SK-N-MC (cell line): ENCODE measurements around the gene IWS1.

Experiments
- DNase-seq: peaks from one replicate; pipeline ENCODE4 v3.0.0-alpha.2; 2011; ENCODE audit warnings: low read depth, low spot score
- H3K27ac ChIP-seq: fragments of 200-600 bp; sonication (generic); 2 replicates; pipeline ENCODE4 v1.5.1; 2016; ENCODE audit warnings: mixed run types
- H3K36me3 ChIP-seq: fragments of 200-600 bp; sonication (generic); 2 replicates; pipeline ENCODE4 v1.6.1; 2017; ENCODE audit warnings: antibody characterized with exemption, low read length, mixed read lengths; ENCODE audit not compliant: insufficient read depth
- H3K4me3 ChIP-seq: fragments of 200-600 bp; sonication (generic); 2 replicates; pipeline ENCODE4 v1.5.1; 2016
- H3K9ac ChIP-seq: fragments of 200-600 bp; sonication (generic); 2 replicates; pipeline ENCODE4 v1.8.0; 2017; ENCODE audit warnings: mixed run types, mixed read lengths; ENCODE audit not compliant: insufficient read length
- H3K9me3 ChIP-seq: fragments of 200-600 bp; sonication (generic); 2 replicates; pipeline ENCODE4 v1.6.1; 2017; ENCODE audit warnings: low read depth, mild to moderate bottlenecking, antibody characterized with exemption, low read length, moderate library complexity, mixed read lengths
- EZH2 ChIP-seq: fragments of 200-600 bp; sonication (generic); IDR thresholded peaks from one replicate; pipeline ENCODE4 v1.6.1; 2017; ENCODE audit warnings: antibody characterized with exemption
- FOXP2 ChIP-seq: optimal IDR thresholded peaks from 2 replicates; pipeline ENCODE3; 2011; ENCODE audit warnings: mild to moderate bottlenecking, moderate library complexity; ENCODE audit not compliant: insufficient read depth; ENCODE audit errors: extremely low read length, control extremely low read depth
- POLR2AphosphoS5 ChIP-seq: IDR thresholded peaks from 2 replicates; pipeline ENCODE4 v1.6.1; 2012; ENCODE audit warnings: mild to moderate bottlenecking, low read depth, low read length, borderline replicate concordance

The IWS1 gene

DNA sequence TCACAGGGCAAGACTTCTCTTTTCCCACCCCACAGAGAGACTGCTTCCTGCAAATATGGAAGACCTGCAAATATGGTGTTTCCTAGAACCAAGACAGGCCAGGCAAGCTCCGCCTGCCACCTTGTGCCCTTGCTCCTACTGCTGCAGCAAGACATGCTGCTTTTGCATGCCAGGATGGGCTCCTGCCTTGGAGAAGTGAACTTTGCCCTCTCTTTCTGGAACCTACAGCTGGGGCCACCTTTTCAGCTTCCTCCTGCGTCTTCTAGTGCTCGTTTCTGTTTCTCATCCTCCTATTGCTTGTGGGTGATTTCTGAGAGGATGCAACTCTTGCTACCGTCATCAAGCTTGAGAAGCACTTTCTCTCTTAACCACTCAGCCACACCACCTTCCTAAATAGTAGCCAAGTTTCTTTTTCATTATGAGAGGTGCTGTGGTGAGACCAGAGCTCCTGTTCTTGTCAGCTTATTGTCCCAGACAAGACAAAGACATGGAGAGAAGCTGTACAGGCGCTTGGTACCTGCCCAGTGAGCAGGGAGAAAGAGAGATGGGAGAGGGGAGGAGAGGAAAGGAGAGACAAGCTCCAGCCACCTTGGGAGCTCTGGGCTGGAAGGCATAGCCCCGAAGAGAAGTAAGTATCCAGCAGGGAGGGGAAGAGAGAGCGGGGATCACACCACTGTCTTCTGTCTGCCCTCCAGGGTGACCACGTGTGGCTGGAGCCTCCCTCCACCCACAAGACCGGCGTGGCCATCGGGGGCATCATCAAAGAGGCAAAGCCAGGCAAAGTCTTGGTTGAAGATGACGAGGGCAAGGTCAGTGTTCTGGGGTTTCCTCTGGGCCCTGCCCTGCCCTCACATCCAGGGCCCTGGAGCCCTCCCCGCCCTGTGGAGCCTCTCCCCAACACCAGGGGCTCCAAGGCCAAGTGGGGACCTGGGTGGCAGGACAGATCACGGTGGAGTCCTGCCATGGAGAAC lies 37.5 kb upstream of the IWS1 start:
- H3K27ac ChIP-seq, result no peak overlapping the region

DNA sequence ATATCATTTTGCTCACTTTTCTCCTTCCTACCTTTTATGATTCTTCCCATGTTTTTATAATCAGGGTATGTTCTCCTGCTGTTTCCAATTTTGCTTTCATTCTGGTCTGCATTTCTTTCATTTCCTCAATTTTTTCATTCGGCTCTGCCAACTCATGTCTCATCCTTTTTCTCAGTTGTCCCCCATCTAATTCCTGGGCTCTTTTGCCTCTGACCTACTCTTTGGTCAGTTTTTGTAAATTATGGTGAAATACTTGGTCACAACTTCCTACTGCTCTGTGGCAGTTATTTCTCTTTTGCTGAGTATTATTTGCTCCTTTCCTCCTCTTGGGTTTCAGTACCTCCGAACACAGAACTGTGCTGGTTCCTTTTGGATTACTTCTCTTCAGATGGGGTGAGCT lies 36.6 kb upstream of the IWS1 start:
- H3K9me3 ChIP-seq, result no peaks in the 10 kb centered on the region
- no peak for TF ChIP-seq POLR2AphosphoS5
- TF ChIP-seq EZH2, result no peak
- no peak for TF ChIP-seq FOXP2
- no peak overlapping the region for H3K9ac ChIP-seq
- H3K4me3 ChIP-seq, result no peak overlapping the region
- no peak overlapping the region for H3K27ac ChIP-seq
- no peak for DNase-seq
- no peaks in the 10 kb centered on the region for H3K36me3 ChIP-seq

More for the DNA sequence above, 37.5 kb upstream of the IWS1 start:
- H3K36me3 ChIP-seq, result no peaks in the 10 kb centered on the region
- H3K9me3 ChIP-seq, result no peaks in the 10 kb centered on the region
- TF ChIP-seq FOXP2 (no peak), POLR2AphosphoS5 (no peak), EZH2 (no peak)
- no peak overlapping the region for H3K9ac ChIP-seq
- no peak for DNase-seq
- no peak overlapping the region for H3K4me3 ChIP-seq

DNA sequence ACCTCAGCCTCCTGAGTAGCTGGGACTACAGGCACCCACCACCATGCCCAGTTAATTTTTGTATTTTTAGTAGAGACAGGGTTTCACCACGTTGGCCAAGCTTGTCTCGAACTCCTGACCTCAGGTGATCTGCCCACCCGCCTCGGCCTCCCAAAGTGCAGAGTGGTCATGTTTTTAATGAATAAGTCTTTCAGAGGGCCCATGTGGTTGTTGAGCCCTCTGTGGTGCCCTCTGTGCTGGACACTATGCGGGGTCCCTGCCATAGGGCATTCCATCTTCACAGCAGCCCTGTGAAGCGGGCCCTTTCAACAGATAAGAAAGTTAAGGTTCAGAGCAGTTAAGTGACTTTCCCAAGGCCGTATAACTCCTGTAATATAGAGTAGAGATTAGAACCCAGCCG lies 35.1 kb upstream of the IWS1 start:
- H3K9me3 ChIP-seq, result no peaks in the 10 kb centered on the region
- TF ChIP-seq EZH2, result no peak
- no peak overlapping the region for H3K4me3 ChIP-seq
- no peak overlapping the region for H3K27ac ChIP-seq
- DNase-seq, result no peak
- H3K36me3 ChIP-seq, result no peaks in the 10 kb centered on the region
- H3K9ac ChIP-seq, result no peak overlapping the region

DNA sequence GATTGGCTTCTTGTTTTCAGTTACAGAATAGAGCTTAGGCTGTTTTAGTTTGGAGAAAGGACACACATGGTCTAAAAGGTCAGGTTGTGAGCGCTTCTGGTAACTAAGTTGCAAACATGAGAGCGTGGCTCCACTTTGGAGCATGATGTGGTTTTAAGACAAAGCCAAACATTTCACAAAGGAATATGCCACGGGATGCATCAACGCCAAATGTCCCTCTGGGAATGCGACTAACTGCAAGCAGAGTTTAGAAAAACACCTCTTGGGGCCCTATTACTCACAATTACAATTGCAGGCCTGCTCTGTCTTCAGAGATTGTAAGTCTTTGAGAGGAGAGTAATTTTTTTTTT lies 34.6 kb upstream of the IWS1 start:
- TF ChIP-seq FOXP2 (no peak), POLR2AphosphoS5 (no peak), EZH2 (no peak)
- no peak overlapping the region for H3K4me3 ChIP-seq
- H3K36me3 ChIP-seq, result no peaks in the 10 kb centered on the region
- H3K9ac ChIP-seq, result no peak overlapping the region
- no peak overlapping the region for H3K27ac ChIP-seq
- no peaks in the 10 kb centered on the region for H3K9me3 ChIP-seq
- no peak for DNase-seq

DNA sequence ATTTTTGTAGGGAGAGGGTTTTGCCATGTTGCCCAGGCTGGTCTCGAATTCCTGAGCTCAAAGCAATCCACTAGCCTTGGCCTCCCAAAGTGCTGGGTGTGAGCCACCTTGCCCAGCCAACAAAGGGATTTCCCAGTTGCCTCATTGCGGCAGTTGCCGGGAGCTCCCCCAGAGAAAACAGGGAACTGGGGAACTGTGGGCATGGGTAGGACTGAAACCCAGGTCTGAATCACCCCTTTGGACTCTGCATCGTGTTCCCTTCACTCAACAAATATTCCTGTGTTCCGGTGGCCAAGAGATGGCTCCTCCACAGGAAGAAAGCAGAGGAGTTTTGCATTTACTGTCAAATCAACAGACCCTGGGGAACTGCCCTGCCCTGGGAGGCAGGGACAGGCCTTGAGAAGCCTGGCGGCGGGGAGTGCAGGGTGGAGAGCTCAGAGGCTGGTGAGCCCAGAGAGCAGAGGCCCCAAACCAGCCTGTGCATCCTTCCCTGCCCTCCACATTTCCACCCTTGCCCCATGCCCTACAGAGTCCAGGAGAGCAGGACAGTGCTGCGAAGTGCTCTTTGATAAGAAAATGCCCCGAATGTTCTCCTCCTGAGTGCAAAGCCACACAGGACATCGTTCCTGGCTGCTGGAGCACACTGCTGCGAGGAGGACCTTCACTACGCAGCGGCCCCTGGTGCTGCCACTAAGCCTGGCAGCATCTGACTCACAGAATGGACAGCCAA lies 34.1 kb upstream of the IWS1 start:
- Histone ChIP-seq H3K27ac (no peak overlapping the region), H3K9me3 (no peaks in the 10 kb centered on the region), H3K36me3 (no peaks in the 10 kb centered on the region), H3K4me3 (no peak overlapping the region), H3K9ac (no peak overlapping the region)
- TF ChIP-seq EZH2 (no peak), FOXP2 (no peak), POLR2AphosphoS5 (no peak)
- no peak for DNase-seq

DNA sequence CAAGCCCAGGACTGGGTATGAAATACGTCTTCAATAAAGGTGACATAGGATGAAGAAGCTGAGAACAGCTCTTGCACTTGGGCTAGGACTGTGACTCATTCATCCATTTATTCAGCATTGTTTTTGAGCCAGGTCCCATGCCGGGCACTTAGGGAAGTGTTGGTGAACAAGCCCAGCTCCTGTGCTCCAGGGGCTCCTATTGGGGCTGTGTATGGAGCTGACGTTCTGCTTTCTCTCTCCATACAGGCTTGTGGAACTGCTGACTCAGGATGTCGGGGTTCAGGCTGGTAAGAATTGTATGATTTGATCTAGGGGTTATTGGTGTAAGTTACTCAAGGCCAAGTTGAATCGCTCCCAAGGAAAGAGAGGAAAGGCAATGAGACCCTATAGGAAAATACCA lies 33.2 kb upstream of the IWS1 start:
- Histone ChIP-seq H3K4me3 (no peak overlapping the region), H3K9ac (no peak overlapping the region), H3K27ac (no peak overlapping the region), H3K9me3 (no peaks in the 10 kb centered on the region), H3K36me3 (no peaks in the 10 kb centered on the region)
- DNase-seq, result no peak
- no peak for TF ChIP-seq FOXP2
- TF ChIP-seq EZH2, result no peak
- no peak for TF ChIP-seq POLR2AphosphoS5

DNA sequence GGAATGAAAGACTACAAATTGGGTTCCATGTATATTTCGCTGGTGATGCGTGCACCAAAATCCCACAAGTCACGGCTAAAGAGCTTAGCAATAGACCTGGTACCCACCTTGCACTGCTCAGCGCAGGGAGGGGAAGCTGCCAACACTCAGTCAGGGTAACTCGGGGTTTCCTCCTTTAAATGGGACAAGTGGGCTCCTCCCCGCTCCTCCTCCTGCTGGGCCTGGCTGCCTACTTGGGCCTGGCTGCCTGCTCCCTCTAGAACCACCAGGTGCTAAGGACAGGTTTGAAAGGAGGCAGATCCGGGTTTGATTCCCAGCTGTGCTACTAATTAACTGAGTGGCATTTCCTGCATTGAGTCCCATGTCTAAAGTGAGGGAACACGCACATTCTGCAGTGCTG lies 32.6 kb upstream of the IWS1 start:
- TF ChIP-seq EZH2 (no peak), FOXP2 (no peak), POLR2AphosphoS5 (no peak)
- Histone ChIP-seq H3K9ac (no peak overlapping the region), H3K36me3 (no peaks in the 10 kb centered on the region), H3K9me3 (no peaks in the 10 kb centered on the region), H3K4me3 (no peak overlapping the region), H3K27ac (no peak overlapping the region)
- no peak for DNase-seq

DNA sequence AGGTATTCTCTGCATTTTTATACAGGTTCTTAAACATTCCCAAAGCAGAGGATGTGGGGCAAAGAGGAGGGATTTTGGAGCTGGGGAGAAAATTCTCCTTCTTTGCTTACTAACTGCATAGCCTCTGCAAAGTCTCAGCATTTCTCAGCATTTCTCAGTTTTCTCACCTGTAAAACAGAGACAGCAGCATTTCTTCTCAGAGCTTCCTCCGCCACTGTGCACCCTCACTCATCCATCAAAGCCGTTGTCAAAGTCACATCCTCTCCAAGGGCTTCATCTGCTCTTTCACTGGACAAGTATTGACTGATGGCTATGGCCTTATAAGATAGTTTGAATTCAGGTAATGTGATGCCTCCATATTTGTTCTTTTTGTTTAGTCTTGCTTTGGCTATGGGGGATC lies 26.6 kb upstream of the IWS1 start:
- DNase-seq, result no peak

DNA sequence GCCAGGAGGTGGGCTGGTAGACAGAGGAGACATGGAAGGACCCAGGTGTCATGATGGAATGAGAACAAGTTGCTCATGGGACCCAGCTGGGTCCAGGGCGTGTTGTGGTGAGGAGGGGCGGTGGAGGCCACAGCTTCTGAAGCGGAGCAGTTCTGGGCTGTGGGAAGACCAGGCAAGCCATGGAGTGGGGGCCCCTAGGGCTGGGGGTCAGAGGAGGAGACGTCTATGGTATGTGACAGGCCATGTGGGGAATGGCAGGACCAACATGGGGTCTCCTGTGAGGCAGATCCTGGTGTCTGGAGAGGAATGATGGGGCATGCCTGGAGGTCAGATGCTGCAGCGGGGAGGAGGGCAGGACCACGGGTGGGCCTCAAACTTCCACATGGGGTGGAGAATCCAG lies 26.0 kb upstream of the IWS1 start:
- Histone ChIP-seq H3K4me3 (no peak overlapping the region), H3K9me3 (no peaks in the 10 kb centered on the region), H3K27ac (no peak overlapping the region), H3K9ac (no peak overlapping the region), H3K36me3 (no peaks in the 10 kb centered on the region)
- DNase-seq, result no peak
- TF ChIP-seq POLR2AphosphoS5, result no peak
- no peak for TF ChIP-seq EZH2
- TF ChIP-seq FOXP2, result no peak

More for the DNA sequence above, 26.6 kb upstream of the IWS1 start:
- Histone ChIP-seq H3K4me3 (no peak overlapping the region), H3K9me3 (no peaks in the 10 kb centered on the region), H3K9ac (no peak overlapping the region), H3K27ac (no peak overlapping the region), H3K36me3 (no peaks in the 10 kb centered on the region)
- TF ChIP-seq POLR2AphosphoS5 (no peak), EZH2 (no peak), FOXP2 (no peak)
